ENCODE results near the gene VASH1.
A peak's percentile ranks its signal among the peaks of the same experiment; 100 is the strongest.

The VASH1 gene

GRCh38 chr14:76741074-76741473, 20.2 kb upstream of the VASH1 start:
- Histone ChIP-seq H3K36me3 (ENCODE audit: control insufficient read depth in 5 of 5, insufficient read depth in 5 of 5, low read length in 5 of 5) (no peaks in the 10 kb centered on the region), H3K9ac (ENCODE audit: low read length in 5 of 5) (no peak overlapping the region), H3K4me1 (ENCODE audit: control insufficient read depth in 5 of 5, insufficient read depth in 5 of 5, low read length in 5 of 5) (no peaks in the 10 kb centered on the region), H3K27ac (ENCODE audit: low read depth, low read length) (no peak overlapping the region), H3K27me3 (ENCODE audit: control insufficient read depth in 5 of 5, insufficient read depth in 4 of 5, low read length in 5 of 5) (no peaks in the 10 kb centered on the region), H3K4me3 (ENCODE audit: low read depth in 1 of 5, low read length in 5 of 5) (no peak overlapping the region), H3K9me3 (ENCODE audit: control insufficient read depth in 5 of 5, low read length in 5 of 5) (peaks cover 0 to 4% (median 0%) of the 10 kb centered on the region in 5 donors)

- Histone ChIP-seq H3K4me1 (ENCODE audit: control insufficient read depth in 5 of 5, insufficient read depth in 5 of 5, low read length in 5 of 5) (no peaks in the 10 kb centered on the region), H3K27me3 (ENCODE audit: control insufficient read depth in 5 of 5, insufficient read depth in 4 of 5, low read length in 5 of 5) (no peaks in the 10 kb centered on the region), H3K9ac (ENCODE audit: low read length in 5 of 5) (no peak overlapping the region), H3K27ac (ENCODE audit: low read depth, low read length) (no peak overlapping the region), H3K4me3 (ENCODE audit: low read depth in 1 of 5, low read length in 5 of 5) (no peak overlapping the region), H3K9me3 (ENCODE audit: control insufficient read depth in 5 of 5, low read length in 5 of 5) (peaks cover 0 to 4% (median 0%) of the 10 kb centered on the region in 5 donors), H3K36me3 (ENCODE audit: control insufficient read depth in 5 of 5, insufficient read depth in 5 of 5, low read length in 5 of 5) (no peaks in the 10 kb centered on the region)
Measured at GRCh38 chr14:76742185-76742584, 19.1 kb upstream of the VASH1 start.

DNA sequence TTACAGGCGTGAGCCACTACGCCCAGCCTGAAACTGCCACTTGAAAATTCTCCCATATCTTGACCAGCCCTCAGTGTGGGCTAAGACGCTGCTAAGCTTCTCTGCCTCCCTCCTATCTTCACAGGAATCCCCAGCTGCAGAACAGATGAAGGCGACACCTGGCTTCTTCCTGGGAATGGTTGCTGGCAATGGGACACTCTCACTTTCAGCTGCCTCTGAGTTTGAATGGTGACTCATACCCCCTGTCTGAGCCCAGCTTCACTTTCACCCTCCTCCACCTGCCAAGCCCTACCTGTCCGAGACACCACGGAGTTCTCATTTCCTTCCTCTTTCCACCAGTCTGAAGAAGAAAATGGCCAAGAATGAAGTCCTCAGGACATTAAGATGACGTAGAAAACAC, 18.3 kb upstream of the VASH1 start:
- Histone ChIP-seq H3K9ac (ENCODE audit: low read length in 5 of 5) (no peak overlapping the region), H3K27ac (ENCODE audit: low read depth, low read length) (no peak overlapping the region)

GRCh38 chr14:76752744-76753143, 8.5 kb upstream of the VASH1 start:
- H3K27me3 ChIP-seq (ENCODE audit: control insufficient read depth in 5 of 5, insufficient read depth in 4 of 5, low read length in 5 of 5), result no peaks in the 10 kb centered on the region
- H3K27ac ChIP-seq (ENCODE audit: low read depth, low read length), result no peak overlapping the region
- no peak overlapping the region for H3K4me3 ChIP-seq (ENCODE audit: low read depth in 1 of 5, low read length in 5 of 5)
- no peaks in the 10 kb centered on the region for H3K36me3 ChIP-seq (ENCODE audit: control insufficient read depth in 5 of 5, insufficient read depth in 5 of 5, low read length in 5 of 5)
- H3K4me1 ChIP-seq (ENCODE audit: control insufficient read depth in 5 of 5, insufficient read depth in 5 of 5, low read length in 5 of 5), result no peaks in the 10 kb centered on the region
- H3K9me3 ChIP-seq (ENCODE audit: control insufficient read depth in 5 of 5, low read length in 5 of 5), result no peaks in the 10 kb centered on the region
- no peak overlapping the region for H3K9ac ChIP-seq (ENCODE audit: low read length in 5 of 5)

More for the DNA sequence above, 18.3 kb upstream of the VASH1 start:
- Histone ChIP-seq H3K27me3 (ENCODE audit: control insufficient read depth in 5 of 5, insufficient read depth in 4 of 5, low read length in 5 of 5) (no peaks in the 10 kb centered on the region), H3K4me3 (ENCODE audit: low read depth in 1 of 5, low read length in 5 of 5) (no peak overlapping the region), H3K4me1 (ENCODE audit: control insufficient read depth in 5 of 5, insufficient read depth in 5 of 5, low read length in 5 of 5) (no peaks in the 10 kb centered on the region), H3K36me3 (ENCODE audit: control insufficient read depth in 5 of 5, insufficient read depth in 5 of 5, low read length in 5 of 5) (no peaks in the 10 kb centered on the region), H3K9me3 (ENCODE audit: control insufficient read depth in 5 of 5, low read length in 5 of 5) (peaks cover 0 to 4% (median 0%) of the 10 kb centered on the region in 5 donors)

GRCh38 chr14:76753541-76754198, 7.6 kb upstream of the VASH1 start:
- no peaks in the 10 kb centered on the region for H3K9me3 ChIP-seq (ENCODE audit: control insufficient read depth in 5 of 5, low read length in 5 of 5)
- no peaks in the 10 kb centered on the region for H3K36me3 ChIP-seq (ENCODE audit: control insufficient read depth in 5 of 5, insufficient read depth in 5 of 5, low read length in 5 of 5)
- H3K27me3 ChIP-seq (ENCODE audit: control insufficient read depth in 5 of 5, insufficient read depth in 4 of 5, low read length in 5 of 5), result no peaks in the 10 kb centered on the region
- H3K4me3 ChIP-seq (ENCODE audit: low read depth in 1 of 5, low read length in 5 of 5), result no peak overlapping the region
- H3K4me1 ChIP-seq (ENCODE audit: control insufficient read depth in 5 of 5, insufficient read depth in 5 of 5, low read length in 5 of 5), result no peaks in the 10 kb centered on the region
- no peak overlapping the region for H3K27ac ChIP-seq (ENCODE audit: low read depth, low read length)
- H3K9ac ChIP-seq (ENCODE audit: low read length in 5 of 5), result no peak overlapping the region

- H3K36me3 ChIP-seq (ENCODE audit: control insufficient read depth in 5 of 5, insufficient read depth in 5 of 5, low read length in 5 of 5), result no peaks in the 10 kb centered on the region
- no peak overlapping the region for H3K9ac ChIP-seq (ENCODE audit: low read length in 5 of 5)
- H3K9me3 ChIP-seq (ENCODE audit: control insufficient read depth in 5 of 5, low read length in 5 of 5), result no peaks in the 10 kb centered on the region
- H3K27ac ChIP-seq (ENCODE audit: low read depth, low read length), result no peak overlapping the region
- no peaks in the 10 kb centered on the region for H3K27me3 ChIP-seq (ENCODE audit: control insufficient read depth in 5 of 5, insufficient read depth in 4 of 5, low read length in 5 of 5)
- H3K4me3 ChIP-seq (ENCODE audit: low read depth in 1 of 5, low read length in 5 of 5), result no peak overlapping the region
- no peaks in the 10 kb centered on the region for H3K4me1 ChIP-seq (ENCODE audit: control insufficient read depth in 5 of 5, insufficient read depth in 5 of 5, low read length in 5 of 5)
Measured at GRCh38 chr14:76754586-76754985, 6.7 kb upstream of the VASH1 start.

DNA sequence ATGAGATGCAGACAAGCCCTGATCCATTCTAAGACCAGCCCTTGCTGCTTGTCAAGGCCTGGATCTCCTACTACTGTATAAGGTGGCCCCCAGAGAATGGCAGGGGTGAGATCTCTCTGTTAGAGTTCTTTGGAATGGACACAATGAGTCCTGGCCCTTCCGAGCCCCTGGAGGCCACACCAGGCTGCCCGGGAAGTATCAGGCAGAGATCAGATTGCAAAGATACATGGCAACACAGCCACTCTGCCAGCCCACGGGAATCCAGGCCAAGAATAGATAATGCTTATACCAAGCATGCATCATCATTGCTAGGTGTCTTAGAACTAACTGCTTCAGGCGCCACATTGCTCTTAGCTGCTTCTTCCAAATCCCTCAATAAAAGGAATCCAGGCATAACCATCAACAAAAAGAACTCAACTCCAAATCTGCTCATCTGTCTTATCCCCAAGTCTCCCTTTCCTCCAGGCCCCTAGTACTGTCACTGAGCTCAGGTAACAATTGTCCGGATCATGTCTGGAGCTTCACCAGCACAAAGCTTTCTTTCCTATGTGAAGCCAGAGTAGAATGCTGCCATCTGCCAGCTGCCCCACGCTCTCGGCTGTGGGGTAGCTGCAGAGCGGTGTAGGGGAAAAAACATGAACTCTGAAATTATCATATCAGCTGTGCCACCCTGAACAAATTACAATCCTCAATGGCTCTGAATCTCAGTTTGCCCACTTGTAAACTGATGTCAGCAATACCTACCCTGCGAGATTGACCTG, 5.5 kb upstream of the VASH1 start:
- no peaks in the 10 kb centered on the region for H3K36me3 ChIP-seq (ENCODE audit: control insufficient read depth in 5 of 5, insufficient read depth in 5 of 5, low read length in 5 of 5)
- peaks cover 4 to 6% (median 5%) of the 10 kb centered on the region in 5 donors for H3K4me1 ChIP-seq (ENCODE audit: control insufficient read depth in 5 of 5, insufficient read depth in 5 of 5, low read length in 5 of 5)
- H3K4me3 ChIP-seq (ENCODE audit: low read depth in 1 of 5, low read length in 5 of 5), result no peak overlapping the region
- no peak overlapping the region for H3K9ac ChIP-seq (ENCODE audit: low read length in 5 of 5)
- no peaks in the 10 kb centered on the region for H3K9me3 ChIP-seq (ENCODE audit: control insufficient read depth in 5 of 5, low read length in 5 of 5)
- no peaks in the 10 kb centered on the region for H3K27me3 ChIP-seq (ENCODE audit: control insufficient read depth in 5 of 5, insufficient read depth in 4 of 5, low read length in 5 of 5)
- H3K27ac ChIP-seq (ENCODE audit: low read depth, low read length), result no peak overlapping the region

DNA sequence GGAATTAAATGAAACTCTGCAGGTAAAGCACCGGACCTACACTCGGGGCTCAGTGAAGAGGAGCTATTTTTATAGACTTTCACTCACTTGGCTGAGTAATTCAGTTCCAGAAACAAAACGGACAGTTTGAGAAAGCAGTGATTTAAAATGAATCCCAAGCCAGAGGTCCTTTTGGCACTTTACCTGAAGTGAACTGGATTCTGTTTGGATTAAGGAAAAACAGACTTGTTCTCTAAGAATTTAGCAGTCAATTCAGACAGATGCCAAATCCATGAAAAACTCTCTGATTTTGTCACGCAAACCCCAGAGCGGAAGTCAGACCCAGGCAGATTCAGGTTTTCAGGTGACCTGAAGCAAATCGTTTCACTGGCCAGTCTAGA, 4.9 kb upstream of the VASH1 start:
- Histone ChIP-seq H3K9ac (ENCODE audit: low read length in 5 of 5) (no peak overlapping the region), H3K9me3 (ENCODE audit: control insufficient read depth in 5 of 5, low read length in 5 of 5) (no peaks in the 10 kb centered on the region), H3K4me1 (ENCODE audit: control insufficient read depth in 5 of 5, insufficient read depth in 5 of 5, low read length in 5 of 5) (peaks cover 8 to 12% (median 9%) of the 10 kb centered on the region in 5 donors), H3K36me3 (ENCODE audit: control insufficient read depth in 5 of 5, insufficient read depth in 5 of 5, low read length in 5 of 5) (no peaks in the 10 kb centered on the region), H3K27ac (ENCODE audit: low read depth, low read length) (no peak overlapping the region), H3K27me3 (ENCODE audit: control insufficient read depth in 5 of 5, insufficient read depth in 4 of 5, low read length in 5 of 5) (no peaks in the 10 kb centered on the region), H3K4me3 (ENCODE audit: low read depth in 1 of 5, low read length in 5 of 5) (no peak overlapping the region)

DNA sequence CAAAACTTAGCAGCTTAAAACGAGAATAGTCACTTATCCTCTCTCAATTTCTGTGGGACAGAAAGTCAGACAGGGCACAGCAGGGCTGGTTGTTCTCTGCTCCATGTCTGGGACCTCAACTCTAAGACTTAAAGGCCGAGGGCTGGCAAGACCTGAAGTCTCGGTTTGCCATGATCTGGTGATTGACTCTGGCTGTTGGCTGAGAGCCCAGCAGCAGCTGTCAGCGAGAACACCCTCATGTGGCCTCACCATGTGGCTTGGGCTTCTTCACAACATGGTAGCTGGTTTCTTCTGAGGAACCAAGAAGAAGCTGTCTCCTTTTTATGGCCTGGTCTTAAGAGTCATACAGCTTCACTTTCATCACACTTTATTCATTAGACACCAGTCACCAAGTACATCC, 1.7 kb upstream of the VASH1 start:
- H3K9me3 ChIP-seq (ENCODE audit: control insufficient read depth in 5 of 5, low read length in 5 of 5), result no peaks in the 10 kb centered on the region
- peaks cover 8 to 35% (median 24%) of the 10 kb centered on the region in 5 donors for H3K4me1 ChIP-seq (ENCODE audit: control insufficient read depth in 5 of 5, insufficient read depth in 5 of 5, low read length in 5 of 5)
- H3K9ac ChIP-seq (ENCODE audit: low read length in 5 of 5), result no peak overlapping the region
- no peak overlapping the region for H3K4me3 ChIP-seq (ENCODE audit: low read depth in 1 of 5, low read length in 5 of 5)
- no peaks in the 10 kb centered on the region for H3K36me3 ChIP-seq (ENCODE audit: control insufficient read depth in 5 of 5, insufficient read depth in 5 of 5, low read length in 5 of 5)
- no peak overlapping the region for H3K27ac ChIP-seq (ENCODE audit: low read depth, low read length)
- H3K27me3 ChIP-seq (ENCODE audit: control insufficient read depth in 5 of 5, insufficient read depth in 4 of 5, low read length in 5 of 5), result no peaks in the 10 kb centered on the region

GRCh38 chr14:76760331-76761135, 735 bp upstream of the VASH1 start:
- peak overlapping the region; percentile 7 to 84 (median 61) for H3K9ac ChIP-seq (ENCODE audit: low read length in 5 of 5)
- H3K27me3 ChIP-seq (ENCODE audit: control insufficient read depth in 5 of 5, insufficient read depth in 4 of 5, low read length in 5 of 5), result no peaks in the 10 kb centered on the region
- peaks cover 8 to 42% (median 24%) of the 10 kb centered on the region in 5 donors for H3K4me1 ChIP-seq (ENCODE audit: control insufficient read depth in 5 of 5, insufficient read depth in 5 of 5, low read length in 5 of 5)
- no peak overlapping the region for H3K27ac ChIP-seq (ENCODE audit: low read depth, low read length)
- no peaks in the 10 kb centered on the region for H3K9me3 ChIP-seq (ENCODE audit: control insufficient read depth in 5 of 5, low read length in 5 of 5)
- peak overlapping the region; percentile 71 to 87 (median 84) for H3K4me3 ChIP-seq (ENCODE audit: low read depth in 1 of 5, low read length in 5 of 5)
- H3K36me3 ChIP-seq (ENCODE audit: control insufficient read depth in 5 of 5, insufficient read depth in 5 of 5, low read length in 5 of 5), result no peaks in the 10 kb centered on the region

All from subcutaneous abdominal adipose tissue (tissue), 5 donors.